ENCODE data around the gene ZSWIM4.

ZSWIM4 gene

DNA sequence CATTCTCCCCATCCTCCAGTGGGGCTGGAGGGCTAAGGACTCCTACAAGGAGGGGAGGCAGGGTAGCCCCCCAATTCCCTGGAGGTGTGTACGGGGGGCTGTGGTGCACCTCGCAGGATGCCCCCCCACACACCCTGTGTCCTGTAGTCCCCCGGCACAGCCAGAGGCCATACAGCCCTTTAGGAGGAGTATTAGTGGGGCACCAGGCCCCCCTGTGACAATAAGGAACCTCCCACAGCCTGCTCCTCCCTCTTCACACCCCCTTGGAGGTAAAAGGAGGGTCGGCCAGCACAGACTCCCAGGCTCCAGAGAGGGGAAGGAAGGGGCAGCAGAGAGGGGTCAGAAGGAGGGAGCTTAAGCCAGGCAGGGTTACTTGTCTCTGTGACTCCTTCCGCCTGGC lies 81.6 kb downstream of the ZSWIM4 start, which contains the start of gene NANOS3:
NANOS3 (plus strand) TSS at position 301 of the 400 bp plus-strand sequence. CDS start 115 bp downstream, outside the sequence.
- Histone ChIP-seq H3K4me3 (ENCODE audit: control insufficient read depth in 1 of 7, extremely low read depth in 1 of 7, insufficient read depth in 4 of 7, low read depth in 2 of 7, low read length in 6 of 7) (no peak within 1 kb of the TSS), H3K27me3 (replicated peaks in 2 of 5; ENCODE audit: control insufficient read depth in 4 of 5, insufficient read depth in 5 of 5, low read length in 4 of 5) (no peaks in the 10 kb centered on the region), H3K27ac (ENCODE audit: insufficient read depth in 1 of 2, low read depth in 1 of 2, low read length in 2 of 2, poor library complexity in 1 of 2, severe bottlenecking in 2 of 2) (no peak within 1 kb of the TSS), H3K36me3 (ENCODE audit: control insufficient read depth in 4 of 4, insufficient read depth in 4 of 4, low read length in 3 of 4) (peaks cover 0 to 4% (median 0%) of the 10 kb centered on the region in 4 experiments), H3K4me1 (ENCODE audit: control extremely low read depth in 1 of 4, control insufficient read depth in 4 of 4, insufficient read depth in 4 of 4, low read length in 3 of 4) (peaks cover 0 to 43% (median 32%) of the 10 kb centered on the region in 4 experiments), H3K9me3 (ENCODE audit: control extremely low read depth in 1 of 5, control insufficient read depth in 4 of 5, insufficient read depth in 2 of 5, low read depth in 1 of 5, low read length in 4 of 5) (no peaks in the 10 kb centered on the region)
- POLR2A ChIA-PET: no interaction called here
- CTCF ChIA-PET: interaction anchor here (1.4 to 1.7 kb wide), 3 partner anchors 35 to 165 kb away, joined by 3 to 7 read pairs (median 6); partner anchors contain the start of gene IL27RA
- WGBS (ENCODE audit: insufficient coverage): 17% methylated on average over 1 of the region's 5 CpGs
- no peak for DNase-seq

GRCh38 chr19:13877303-13877702 lies 82.1 kb downstream of the ZSWIM4 start:
- Histone ChIP-seq H3K4me3 (ENCODE audit: control insufficient read depth in 1 of 7, extremely low read depth in 1 of 7, insufficient read depth in 4 of 7, low read depth in 2 of 7, low read length in 6 of 7) (no peak overlapping the region), H3K27me3 (replicated peaks in 2 of 5; ENCODE audit: control insufficient read depth in 4 of 5, insufficient read depth in 5 of 5, low read length in 4 of 5) (no peaks in the 10 kb centered on the region), H3K27ac (ENCODE audit: insufficient read depth in 1 of 2, low read depth in 1 of 2, low read length in 2 of 2, poor library complexity in 1 of 2, severe bottlenecking in 2 of 2) (no peak overlapping the region), H3K9me3 (ENCODE audit: control extremely low read depth in 1 of 5, control insufficient read depth in 4 of 5, insufficient read depth in 2 of 5, low read depth in 1 of 5, low read length in 4 of 5) (no peaks in the 10 kb centered on the region), H3K36me3 (ENCODE audit: control insufficient read depth in 4 of 4, insufficient read depth in 4 of 4, low read length in 3 of 4) (peaks cover 0 to 4% (median 0%) of the 10 kb centered on the region in 4 experiments), H3K4me1 (ENCODE audit: control extremely low read depth in 1 of 4, control insufficient read depth in 4 of 4, insufficient read depth in 4 of 4, low read length in 3 of 4) (peaks cover under 1 to 48% (median 36%) of the 10 kb centered on the region in 4 experiments)
- DNase-seq: no peak
- ChIA-PET CTCF (interaction anchor here (0.7 to 1.6 kb wide), 4 partner anchors 9 to 154 kb away, joined by 3 to 6 read pairs (median 3); partner anchors contain the start of gene IL27RA), POLR2A (no interaction called here)
- WGBS (ENCODE audit: insufficient coverage): 97% methylated on average over 27 of the region's 27 CpGs

- Histone ChIP-seq H3K27me3 (replicated peaks in 2 of 5; ENCODE audit: control insufficient read depth in 4 of 5, insufficient read depth in 5 of 5, low read length in 4 of 5) (no peaks in the 10 kb centered on the region), H3K9me3 (ENCODE audit: control extremely low read depth in 1 of 5, control insufficient read depth in 4 of 5, insufficient read depth in 2 of 5, low read depth in 1 of 5, low read length in 4 of 5) (no peaks in the 10 kb centered on the region), H3K4me1 (ENCODE audit: control extremely low read depth in 1 of 4, control insufficient read depth in 4 of 4, insufficient read depth in 4 of 4, low read length in 3 of 4) (peaks cover 3 to 65% (median 43%) of the 10 kb centered on the region in 4 experiments), H3K27ac (ENCODE audit: insufficient read depth in 1 of 2, low read depth in 1 of 2, low read length in 2 of 2, poor library complexity in 1 of 2, severe bottlenecking in 2 of 2) (peak overlapping the region in 1 of 2 experiments; percentile 82), H3K36me3 (ENCODE audit: control insufficient read depth in 4 of 4, insufficient read depth in 4 of 4, low read length in 3 of 4) (peaks cover 0 to 4% (median 0%) of the 10 kb centered on the region in 4 experiments), H3K4me3 (ENCODE audit: control insufficient read depth in 1 of 7, extremely low read depth in 1 of 7, insufficient read depth in 4 of 7, low read depth in 2 of 7, low read length in 6 of 7) (peak overlapping the region in 6 of 7 experiments; percentile 3 to 65 (median 47))
- CTCF ChIA-PET: interaction anchor here (0.7 to 4.2 kb wide), 33 partner anchors 12 to 603 kb away, joined by 3 to 22 read pairs (median 4); partner anchors contain the start of genes IL27RA and PODNL1
- WGBS (ENCODE audit: insufficient coverage): 2% methylated on average over 30 of the region's 34 CpGs
- POLR2A ChIA-PET: interaction anchor here (0.6 to 1.1 kb wide), 4 partner anchors 26 to 155 kb away, joined by 3 read pairs; partner anchors contain the start of genes BRME1 and CC2D1A
- DNase-seq: peak; percentile 95 to 98 (median 97)
Measured at GRCh38 chr19:13880059-13881043, 85.1 kb downstream of the ZSWIM4 start.

- POLR2A ChIA-PET: interaction anchor here (0.6 to 1.0 kb wide), 3 partner anchors 66 to 125 kb away, joined by 3 to 6 read pairs (median 5); partner anchors contain the start of gene RFX1
Measured at GRCh38 chr19:13881251-13881691, 86.0 kb downstream of the ZSWIM4 start.

More at GRCh38 chr19:13881251-13881691, 86.0 kb downstream of the ZSWIM4 start:
- Histone ChIP-seq H3K36me3 (ENCODE audit: control insufficient read depth in 4 of 4, insufficient read depth in 4 of 4, low read length in 3 of 4) (peaks cover 0 to 4% (median 0%) of the 10 kb centered on the region in 4 experiments), H3K27me3 (replicated peaks in 2 of 5; ENCODE audit: control insufficient read depth in 4 of 5, insufficient read depth in 5 of 5, low read length in 4 of 5) (no peaks in the 10 kb centered on the region), H3K9me3 (ENCODE audit: control extremely low read depth in 1 of 5, control insufficient read depth in 4 of 5, insufficient read depth in 2 of 5, low read depth in 1 of 5, low read length in 4 of 5) (no peaks in the 10 kb centered on the region), H3K4me1 (ENCODE audit: control extremely low read depth in 1 of 4, control insufficient read depth in 4 of 4, insufficient read depth in 4 of 4, low read length in 3 of 4) (peaks cover 3 to 73% (median 51%) of the 10 kb centered on the region in 4 experiments), H3K4me3 (ENCODE audit: control insufficient read depth in 1 of 7, extremely low read depth in 1 of 7, insufficient read depth in 4 of 7, low read depth in 2 of 7, low read length in 6 of 7) (peak overlapping the region in 4 of 7 experiments; percentile 32 to 65 (median 46)), H3K27ac (ENCODE audit: insufficient read depth in 1 of 2, low read depth in 1 of 2, low read length in 2 of 2, poor library complexity in 1 of 2, severe bottlenecking in 2 of 2) (no peak overlapping the region)
- CTCF ChIA-PET: interaction anchor here (0.6 to 4.2 kb wide), 23 partner anchors 9 to 264 kb away, joined by 3 to 22 read pairs (median 4); partner anchors contain the start of genes IL27RA, MISP3 and PODNL1
- peak in 2 of 3 donors; percentile 72 to 73 for DNase-seq
- WGBS (ENCODE audit: insufficient coverage): 0% methylated on average over 6 of the region's 12 CpGs

Data from common myeloid progenitor, CD34-positive (primary cell).